Measurements from ENCODE around the gene WBP11.

DNA sequence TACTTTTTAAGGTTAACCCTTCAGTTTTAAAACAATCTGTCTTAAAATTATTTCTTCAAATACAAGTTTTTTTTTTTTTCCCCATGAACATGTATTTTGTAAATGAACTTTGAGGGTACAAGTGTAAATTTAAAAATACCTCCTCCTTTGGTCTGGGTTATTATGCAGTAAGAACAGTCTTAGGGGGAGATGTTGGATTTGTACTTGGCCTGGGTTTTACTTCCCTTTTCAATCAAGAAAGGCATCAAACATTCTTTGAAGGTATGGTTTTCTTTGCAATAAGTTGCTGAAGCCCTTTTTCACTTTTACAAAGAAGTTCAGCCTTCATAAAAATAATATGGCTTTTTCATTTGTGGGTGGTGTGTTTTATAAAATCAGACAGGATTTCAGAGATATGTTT is 20.5 kb downstream of the WBP11 start:
- TF ChIP-seq ZFP90 (CRISPR knock-in tag; IDR thresholded peaks at IDR 0.05; ENCODE audit: borderline replicate concordance) = no peak
- no peak for TF ChIP-seq POLR2G (IDR thresholded peaks at IDR 0.05; ENCODE audit: low read depth, low read length)
- no peak for TF ChIP-seq ZNF644 (CRISPR knock-in tag; IDR thresholded peaks at IDR 0.05; ENCODE audit: low read depth)
- TF ChIP-seq, protein P1, sequence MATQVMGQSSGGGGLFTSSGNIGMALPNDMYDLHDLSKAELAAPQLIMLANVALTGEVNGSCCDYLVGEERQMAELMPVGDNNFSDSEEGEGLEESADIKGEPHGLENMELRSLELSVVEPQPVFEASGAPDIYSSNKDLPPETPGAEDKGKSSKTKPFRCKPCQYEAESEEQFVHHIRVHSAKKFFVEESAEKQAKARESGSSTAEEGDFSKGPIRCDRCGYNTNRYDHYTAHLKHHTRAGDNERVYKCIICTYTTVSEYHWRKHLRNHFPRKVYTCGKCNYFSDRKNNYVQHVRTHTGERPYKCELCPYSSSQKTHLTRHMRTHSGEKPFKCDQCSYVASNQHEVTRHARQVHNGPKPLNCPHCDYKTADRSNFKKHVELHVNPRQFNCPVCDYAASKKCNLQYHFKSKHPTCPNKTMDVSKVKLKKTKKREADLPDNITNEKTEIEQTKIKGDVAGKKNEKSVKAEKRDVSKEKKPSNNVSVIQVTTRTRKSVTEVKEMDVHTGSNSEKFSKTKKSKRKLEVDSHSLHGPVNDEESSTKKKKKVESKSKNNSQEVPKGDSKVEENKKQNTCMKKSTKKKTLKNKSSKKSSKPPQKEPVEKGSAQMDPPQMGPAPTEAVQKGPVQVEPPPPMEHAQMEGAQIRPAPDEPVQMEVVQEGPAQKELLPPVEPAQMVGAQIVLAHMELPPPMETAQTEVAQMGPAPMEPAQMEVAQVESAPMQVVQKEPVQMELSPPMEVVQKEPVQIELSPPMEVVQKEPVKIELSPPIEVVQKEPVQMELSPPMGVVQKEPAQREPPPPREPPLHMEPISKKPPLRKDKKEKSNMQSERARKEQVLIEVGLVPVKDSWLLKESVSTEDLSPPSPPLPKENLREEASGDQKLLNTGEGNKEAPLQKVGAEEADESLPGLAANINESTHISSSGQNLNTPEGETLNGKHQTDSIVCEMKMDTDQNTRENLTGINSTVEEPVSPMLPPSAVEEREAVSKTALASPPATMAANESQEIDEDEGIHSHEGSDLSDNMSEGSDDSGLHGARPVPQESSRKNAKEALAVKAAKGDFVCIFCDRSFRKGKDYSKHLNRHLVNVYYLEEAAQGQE (IDR thresholded peaks at IDR 0.05; ENCODE audit: borderline replicate concordance in 1 of 2, low read depth in 1 of 2, low read length in 2 of 2) = no peak
- TF ChIP-seq, protein P2, sequence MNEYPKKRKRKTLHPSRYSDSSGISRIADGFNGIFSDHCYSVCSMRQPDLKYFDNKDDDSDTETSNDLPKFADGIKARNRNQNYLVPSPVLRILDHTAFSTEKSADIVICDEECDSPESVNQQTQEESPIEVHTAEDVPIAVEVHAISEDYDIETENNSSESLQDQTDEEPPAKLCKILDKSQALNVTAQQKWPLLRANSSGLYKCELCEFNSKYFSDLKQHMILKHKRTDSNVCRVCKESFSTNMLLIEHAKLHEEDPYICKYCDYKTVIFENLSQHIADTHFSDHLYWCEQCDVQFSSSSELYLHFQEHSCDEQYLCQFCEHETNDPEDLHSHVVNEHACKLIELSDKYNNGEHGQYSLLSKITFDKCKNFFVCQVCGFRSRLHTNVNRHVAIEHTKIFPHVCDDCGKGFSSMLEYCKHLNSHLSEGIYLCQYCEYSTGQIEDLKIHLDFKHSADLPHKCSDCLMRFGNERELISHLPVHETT (CRISPR knock-in tag; conservative IDR thresholded peaks at IDR 0.05) = no peak
- no peak for TF ChIP-seq BHLHE40 (IDR thresholded peaks at IDR 0.05; ENCODE audit: low read length)
